GM23338 (cell line): ENCODE measurements around the gene ITIH6. TPM values are rescaled to one million over a fixed set of nuclear protein-coding genes. Genes with fewer than 3 reads are reported as not detected.

ENCODE experiments used
- ATAC-seq: fragments of 200-7000 bp; cut with Tn5 transposase; 3 replicates; pipeline ENCODE4 v1.9.1; 2020
- DNase-seq: peaks from one replicate; pipeline ENCODE4 v3.0.0-alpha.2; 2015; ENCODE audit warnings: low spot score
- H2AFZ ChIP-seq: fragments of 200-600 bp; sonication (generic); 2 replicates; pipeline ENCODE4 v1.8.0; 2016; ENCODE audit warnings: antibody characterized with exemption, mild to moderate bottlenecking, moderate library complexity
- H3F3A ChIP-seq: fragments of 200-600 bp; sonication (generic); replicated peaks from 2 replicates; pipeline ENCODE4 v1.8.0; 2017; ENCODE audit warnings: antibody characterized with exemption, mixed run types, low read depth
- H3K27ac ChIP-seq: fragments of 200-600 bp; sonication (generic); 2 replicates; pipeline ENCODE4 v1.6.1; 2016; ENCODE audit warnings: low read depth
- H3K27me3 ChIP-seq: fragments of 200-600 bp; sonication (generic); 2 replicates; pipeline ENCODE4 v1.8.0; 2016; ENCODE audit warnings: mild to moderate bottlenecking, mixed run types, moderate library complexity; ENCODE audit not compliant: insufficient read depth
- H3K36me3 ChIP-seq: fragments of 200-600 bp; sonication (generic); 2 replicates; pipeline ENCODE4 v1.8.0; 2016; ENCODE audit warnings: mild to moderate bottlenecking; ENCODE audit not compliant: insufficient read depth
- H3K4me1 ChIP-seq: fragments of 200-600 bp; sonication (generic); 2 replicates; pipeline ENCODE4 v1.8.0; 2016; ENCODE audit warnings: mild to moderate bottlenecking, moderate library complexity; ENCODE audit not compliant: insufficient read depth
- H3K4me2 ChIP-seq: fragments of 200-600 bp; sonication (generic); 2 replicates; pipeline ENCODE4 v1.7.1; 2017; ENCODE audit warnings: mixed run types
- H3K4me3 ChIP-seq: fragments of 200-600 bp; sonication (generic); 2 replicates; pipeline ENCODE4 v1.6.1; 2016; ENCODE audit warnings: mixed run types
- H3K79me2 ChIP-seq: fragments of 200-600 bp; sonication (generic); replicated peaks from 2 replicates; pipeline ENCODE4 v1.8.0; 2017; ENCODE audit warnings: mild to moderate bottlenecking; ENCODE audit not compliant: insufficient read depth
- H3K9me2 ChIP-seq: fragments of 200-600 bp; sonication (generic); 2 replicates; pipeline ENCODE4 v1.8.0; 2017; ENCODE audit not compliant: insufficient read depth
- H4K20me1 ChIP-seq: fragments of 200-600 bp; sonication (generic); replicated peaks from 2 replicates; pipeline ENCODE4 v1.8.0; 2017; ENCODE audit warnings: mild to moderate bottlenecking; ENCODE audit not compliant: insufficient read depth
- H3K27ac Mint-ChIP-seq: 2 replicates; pipeline ENCODE4 v1.8.0; 2020; ENCODE audit warnings: inconsistent platforms, mild to moderate bottlenecking, moderate library complexity, mixed read lengths
- H3K27me3 Mint-ChIP-seq: 3 replicates; pipeline ENCODE4 v1.8.0; 2022; ENCODE audit warnings: low read depth, mild to moderate bottlenecking, moderate library complexity, mixed read lengths, inconsistent platforms; ENCODE audit not compliant: insufficient read depth, poor library complexity
- H3K36me3 Mint-ChIP-seq: 3 replicates; pipeline ENCODE4 v1.8.0; 2021; ENCODE audit warnings: low read depth, mild to moderate bottlenecking, inconsistent platforms, moderate library complexity, mixed read lengths
- H3K4me1 Mint-ChIP-seq: 3 replicates; pipeline ENCODE4 v1.8.0; 2020; ENCODE audit warnings: mild to moderate bottlenecking, inconsistent platforms, mixed read lengths
- H3K4me3 Mint-ChIP-seq: 3 replicates; pipeline ENCODE4 v1.8.0; 2021; ENCODE audit warnings: moderate library complexity, mild to moderate bottlenecking, inconsistent platforms, mixed read lengths
- H3K9me3 Mint-ChIP-seq: 3 replicates; pipeline ENCODE4 v1.8.0; 2020; ENCODE audit warnings: moderate library complexity, mild to moderate bottlenecking, inconsistent platforms, mixed read lengths
- CREB1 ChIP-seq: fragments of 250-450 bp; sonication (Bioruptor Pico); IDR thresholded peaks from 2 replicates; pipeline ENCODE4 v1.5.0; 2020; ENCODE audit warnings: low read depth, mild to moderate bottlenecking, moderate library complexity
- CTCF ChIP-seq, 2 experiments: fragments of 200-600 bp in 1 of 2; sonication (generic) in 1 of 2; conservative IDR thresholded peaks; 2 replicates each; pipeline versions ENCODE4 v1.5.1 to v1.6.1; 2016 to 2017; ENCODE audit warnings: antibody characterized with exemption in 2 of 2, low read depth in 2 of 2, mild to moderate bottlenecking in 2 of 2, moderate library complexity in 1 of 2
- ETS1 ChIP-seq: IDR thresholded peaks from 2 replicates; pipeline ENCODE4 v1.6.1; 2016; ENCODE audit warnings: antibody characterized with exemption
- EZH2 ChIP-seq: fragments of 200-600 bp; sonication (generic); IDR thresholded peaks from one replicate; pipeline ENCODE4 v1.8.0; 2017; ENCODE audit warnings: antibody characterized with exemption, mild to moderate bottlenecking, low read depth; ENCODE audit not compliant: unreplicated experiment
- EZH2phosphoT487 ChIP-seq: fragments of 200-600 bp; sonication (generic); IDR thresholded peaks from one replicate; pipeline ENCODE4 v1.8.1; 2018; ENCODE audit warnings: antibody characterized with exemption; ENCODE audit not compliant: unreplicated experiment
- JUNB ChIP-seq: IDR thresholded peaks from one replicate; pipeline ENCODE4 v1.6.1; 2016; ENCODE audit warnings: antibody characterized with exemption; ENCODE audit not compliant: unreplicated experiment
- NANOG ChIP-seq: IDR thresholded peaks from 2 replicates; pipeline ENCODE4 v1.6.1; 2016; ENCODE audit warnings: antibody characterized with exemption, borderline replicate concordance
- POLR2AphosphoS5 ChIP-seq: IDR thresholded peaks from 2 replicates; pipeline ENCODE4 v1.6.1; 2016; ENCODE audit warnings: antibody characterized with exemption, low read depth
- STAT1 ChIP-seq: IDR thresholded peaks from one replicate; pipeline ENCODE4 v1.6.1; 2016; ENCODE audit warnings: antibody characterized with exemption; ENCODE audit not compliant: unreplicated experiment
- ZNF114 ChIP-seq: fragments of 250-450 bp; sonication (Bioruptor Pico); IDR thresholded peaks from 2 replicates; pipeline ENCODE4 v1.5.0; 2020; ENCODE audit warnings: mild to moderate bottlenecking, moderate library complexity
- ZNF331 ChIP-seq: fragments of 250-450 bp; sonication (Bioruptor Pico); IDR thresholded peaks from 2 replicates; pipeline ENCODE4 v1.5.0; 2020; ENCODE audit warnings: low read depth, mild to moderate bottlenecking, moderate library complexity
- polyA plus RNA-seq: library from polyadenylated mRNA; unstranded; fragments of >200 nt; fragmentation: Nextera tagmentation; extraction: Ambion mirVana; gene quantifications from 2 replicates; pipeline ENCODE4 v1.2.1, GENCODE V29; 2016
- total RNA-seq: library from RNA; depleted of rRNA; stranded (reverse); fragments of >200 nt; shearing (Covaris generic); gene quantifications from 2 replicates; pipeline ENCODE4 v1.2.3, GENCODE V29; 2014
- TF ChIP-seq, protein P1 (sequence below): fragments of 250-450 bp; sonication (Bioruptor Pico); IDR thresholded peaks from 2 replicates; pipeline ENCODE4 v1.5.0; 2020; ENCODE audit warnings: mild to moderate bottlenecking, moderate library complexity
- TF ChIP-seq, protein P2 (sequence below): IDR thresholded peaks from one replicate; pipeline ENCODE4 v1.6.1; 2018; ENCODE audit warnings: antibody characterized with exemption; ENCODE audit not compliant: unreplicated experiment

ITIH6 gene
- total and polyA plus RNA-seq, 2 experiments from 2014 or later, result not detected

DNA sequence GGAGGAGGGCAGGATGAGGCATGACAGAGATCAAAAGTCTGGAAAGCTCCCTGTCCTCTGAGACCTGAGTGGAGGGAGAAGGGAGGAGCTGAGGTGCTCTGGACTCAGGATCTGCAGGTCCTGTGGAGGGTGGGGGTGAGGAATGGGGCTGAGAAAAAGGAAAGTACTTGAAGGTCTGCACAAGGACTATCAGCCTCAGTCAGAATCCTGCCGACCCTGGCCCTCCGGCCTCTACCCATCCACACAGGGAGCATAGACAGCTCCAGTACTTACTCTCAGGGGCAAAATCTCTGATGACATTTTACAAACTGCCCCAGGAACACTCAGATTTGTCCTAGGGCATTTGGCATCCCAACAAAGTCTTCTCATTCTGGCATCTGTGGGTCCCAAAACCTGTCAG lies 991 bp upstream of the ITIH6 start:
- peaks cover 5% of the 10 kb centered on the region; the same call in 1 of the 2 replicates for H3K4me1 ChIP-seq
- Mint-ChIP-seq H3K27ac (no peak overlapping the region), H3K27me3 (no peaks in the 10 kb centered on the region), H3K4me1 (peaks cover 4% of the 10 kb centered on the region; the same call in 2 of the 3 replicates), H3K4me3 (no peak overlapping the region), H3K36me3 (no peaks in the 10 kb centered on the region), H3K9me3 (no peaks in the 10 kb centered on the region; the same call in 2 of the 3 replicates)
- H2AFZ ChIP-seq, result no peak overlapping the region
- H3K27me3 ChIP-seq, result no peaks in the 10 kb centered on the region
- TF ChIP-seq ZNF114 (CRISPR knock-in tag) (no peak), CREB1 (no peak), NANOG (no peak), POLR2AphosphoS5 (no peak), ZNF331 (CRISPR knock-in tag) (no peak), EZH2 (no peak), ETS1 (no peak), CTCF (conservative IDR thresholded peaks at IDR 0.05; ENCODE audit: low read depth in 2 of 2) (no peak), STAT1 (no peak), EZH2phosphoT487 (no peak), JUNB (no peak)
- TF ChIP-seq, protein P1, sequence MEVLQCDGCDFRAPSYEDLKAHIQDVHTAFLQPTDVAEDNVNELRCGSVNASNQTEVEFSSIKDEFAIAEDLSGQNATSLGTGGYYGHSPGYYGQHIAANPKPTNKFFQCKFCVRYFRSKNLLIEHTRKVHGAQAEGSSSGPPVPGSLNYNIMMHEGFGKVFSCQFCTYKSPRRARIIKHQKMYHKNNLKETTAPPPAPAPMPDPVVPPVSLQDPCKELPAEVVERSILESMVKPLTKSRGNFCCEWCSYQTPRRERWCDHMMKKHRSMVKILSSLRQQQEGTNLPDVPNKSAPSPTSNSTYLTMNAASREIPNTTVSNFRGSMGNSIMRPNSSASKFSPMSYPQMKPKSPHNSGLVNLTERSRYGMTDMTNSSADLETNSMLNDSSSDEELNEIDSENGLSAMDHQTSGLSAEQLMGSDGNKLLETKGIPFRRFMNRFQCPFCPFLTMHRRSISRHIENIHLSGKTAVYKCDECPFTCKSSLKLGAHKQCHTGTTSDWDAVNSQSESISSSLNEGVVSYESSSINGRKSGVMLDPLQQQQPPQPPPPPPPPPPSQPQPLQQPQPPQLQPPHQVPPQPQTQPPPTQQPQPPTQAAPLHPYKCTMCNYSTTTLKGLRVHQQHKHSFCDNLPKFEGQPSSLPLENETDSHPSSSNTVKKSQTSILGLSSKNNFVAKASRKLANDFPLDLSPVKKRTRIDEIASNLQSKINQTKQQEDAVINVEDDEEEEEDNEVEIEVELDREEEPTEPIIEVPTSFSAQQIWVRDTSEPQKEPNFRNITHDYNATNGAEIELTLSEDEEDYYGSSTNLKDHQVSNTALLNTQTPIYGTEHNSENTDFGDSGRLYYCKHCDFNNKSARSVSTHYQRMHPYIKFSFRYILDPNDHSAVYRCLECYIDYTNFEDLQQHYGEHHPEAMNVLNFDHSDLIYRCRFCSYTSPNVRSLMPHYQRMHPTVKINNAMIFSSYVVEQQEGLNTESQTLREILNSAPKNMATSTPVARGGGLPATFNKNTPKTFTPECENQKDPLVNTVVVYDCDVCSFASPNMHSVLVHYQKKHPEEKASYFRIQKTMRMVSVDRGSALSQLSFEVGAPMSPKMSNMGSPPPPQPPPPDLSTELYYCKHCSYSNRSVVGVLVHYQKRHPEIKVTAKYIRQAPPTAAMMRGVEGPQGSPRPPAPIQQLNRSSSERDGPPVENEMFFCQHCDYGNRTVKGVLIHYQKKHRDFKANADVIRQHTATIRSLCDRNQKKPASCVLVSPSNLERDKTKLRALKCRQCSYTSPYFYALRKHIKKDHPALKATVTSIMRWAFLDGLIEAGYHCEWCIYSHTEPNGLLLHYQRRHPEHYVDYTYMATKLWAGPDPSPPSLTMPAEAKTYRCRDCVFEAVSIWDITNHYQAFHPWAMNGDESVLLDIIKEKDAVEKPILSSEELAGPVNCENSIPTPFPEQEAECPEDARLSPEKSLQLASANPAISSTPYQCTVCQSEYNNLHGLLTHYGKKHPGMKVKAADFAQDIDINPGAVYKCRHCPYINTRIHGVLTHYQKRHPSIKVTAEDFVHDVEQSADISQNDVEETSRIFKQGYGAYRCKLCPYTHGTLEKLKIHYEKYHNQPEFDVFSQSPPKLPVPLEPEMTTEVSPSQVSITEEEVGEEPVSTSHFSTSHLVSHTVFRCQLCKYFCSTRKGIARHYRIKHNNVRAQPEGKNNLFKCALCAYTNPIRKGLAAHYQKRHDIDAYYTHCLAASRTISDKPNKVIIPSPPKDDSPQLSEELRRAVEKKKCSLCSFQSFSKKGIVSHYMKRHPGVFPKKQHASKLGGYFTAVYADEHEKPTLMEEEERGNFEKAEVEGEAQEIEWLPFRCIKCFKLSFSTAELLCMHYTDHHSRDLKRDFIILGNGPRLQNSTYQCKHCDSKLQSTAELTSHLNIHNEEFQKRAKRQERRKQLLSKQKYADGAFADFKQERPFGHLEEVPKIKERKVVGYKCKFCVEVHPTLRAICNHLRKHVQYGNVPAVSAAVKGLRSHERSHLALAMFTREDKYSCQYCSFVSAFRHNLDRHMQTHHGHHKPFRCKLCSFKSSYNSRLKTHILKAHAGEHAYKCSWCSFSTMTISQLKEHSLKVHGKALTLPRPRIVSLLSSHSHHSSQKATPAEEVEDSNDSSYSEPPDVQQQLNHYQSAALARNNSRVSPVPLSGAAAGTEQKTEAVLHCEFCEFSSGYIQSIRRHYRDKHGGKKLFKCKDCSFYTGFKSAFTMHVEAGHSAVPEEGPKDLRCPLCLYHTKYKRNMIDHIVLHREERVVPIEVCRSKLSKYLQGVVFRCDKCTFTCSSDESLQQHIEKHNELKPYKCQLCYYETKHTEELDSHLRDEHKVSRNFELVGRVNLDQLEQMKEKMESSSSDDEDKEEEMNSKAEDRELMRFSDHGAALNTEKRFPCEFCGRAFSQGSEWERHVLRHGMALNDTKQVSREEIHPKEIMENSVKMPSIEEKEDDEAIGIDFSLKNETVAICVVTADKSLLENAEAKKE (CRISPR knock-in tag), result no peak
- TF ChIP-seq, protein P2, sequence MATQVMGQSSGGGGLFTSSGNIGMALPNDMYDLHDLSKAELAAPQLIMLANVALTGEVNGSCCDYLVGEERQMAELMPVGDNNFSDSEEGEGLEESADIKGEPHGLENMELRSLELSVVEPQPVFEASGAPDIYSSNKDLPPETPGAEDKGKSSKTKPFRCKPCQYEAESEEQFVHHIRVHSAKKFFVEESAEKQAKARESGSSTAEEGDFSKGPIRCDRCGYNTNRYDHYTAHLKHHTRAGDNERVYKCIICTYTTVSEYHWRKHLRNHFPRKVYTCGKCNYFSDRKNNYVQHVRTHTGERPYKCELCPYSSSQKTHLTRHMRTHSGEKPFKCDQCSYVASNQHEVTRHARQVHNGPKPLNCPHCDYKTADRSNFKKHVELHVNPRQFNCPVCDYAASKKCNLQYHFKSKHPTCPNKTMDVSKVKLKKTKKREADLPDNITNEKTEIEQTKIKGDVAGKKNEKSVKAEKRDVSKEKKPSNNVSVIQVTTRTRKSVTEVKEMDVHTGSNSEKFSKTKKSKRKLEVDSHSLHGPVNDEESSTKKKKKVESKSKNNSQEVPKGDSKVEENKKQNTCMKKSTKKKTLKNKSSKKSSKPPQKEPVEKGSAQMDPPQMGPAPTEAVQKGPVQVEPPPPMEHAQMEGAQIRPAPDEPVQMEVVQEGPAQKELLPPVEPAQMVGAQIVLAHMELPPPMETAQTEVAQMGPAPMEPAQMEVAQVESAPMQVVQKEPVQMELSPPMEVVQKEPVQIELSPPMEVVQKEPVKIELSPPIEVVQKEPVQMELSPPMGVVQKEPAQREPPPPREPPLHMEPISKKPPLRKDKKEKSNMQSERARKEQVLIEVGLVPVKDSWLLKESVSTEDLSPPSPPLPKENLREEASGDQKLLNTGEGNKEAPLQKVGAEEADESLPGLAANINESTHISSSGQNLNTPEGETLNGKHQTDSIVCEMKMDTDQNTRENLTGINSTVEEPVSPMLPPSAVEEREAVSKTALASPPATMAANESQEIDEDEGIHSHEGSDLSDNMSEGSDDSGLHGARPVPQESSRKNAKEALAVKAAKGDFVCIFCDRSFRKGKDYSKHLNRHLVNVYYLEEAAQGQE, result no peak
- no peaks in the 10 kb centered on the region for H3K9me2 ChIP-seq
- no peaks in the 10 kb centered on the region for H4K20me1 ChIP-seq
- H3K79me2 ChIP-seq, result no peaks in the 10 kb centered on the region
- no peaks in the 10 kb centered on the region for H3F3A ChIP-seq
- no peak overlapping the region for H3K4me2 ChIP-seq
- DNase-seq (no peak), ATAC-seq (no peak)
- no peak overlapping the region for H3K27ac ChIP-seq
- H3K36me3 ChIP-seq, result no peaks in the 10 kb centered on the region
- H3K4me3 ChIP-seq, result no peak overlapping the region
